ENCODE data around the gene ABAT.
A peak's percentile ranks its signal among the peaks of the same experiment; 100 is the strongest.

- TF ChIP-seq CTCF (IDR thresholded peaks at IDR 0.05) (no peak), POLR2AphosphoS5 (IDR thresholded peaks at IDR 0.05) (peak in 1 of 2 donors; percentile 51), EP300 (IDR thresholded peaks at IDR 0.05) (peak; percentile 46), POLR2A (IDR thresholded peaks at IDR 0.05; ENCODE audit: low read depth) (no peak)
Observed at GRCh38 chr16:8751481-8752311, 77.3 kb downstream of the ABAT start.

All from esophagus muscularis mucosa (tissue), 4 donors.